Right lobe of liver (tissue), 6 donors: ENCODE data around the gene SUMF2. TPM values are rescaled to one million over a fixed set of nuclear protein-coding genes. Genes with fewer than 3 reads are reported as not detected.
A peak's percentile ranks its signal among the peaks of the same experiment; 100 is the strongest.
"Not testable (repeated sequence)": the region's sequence is repeated elsewhere in the genome, so short reads cannot be mapped to it uniquely, and the experiment has no call there.

Experiments used
- ATAC-seq, 4 donors: fragments of 200-7000 bp; cut with Tn5 transposase; one replicate each; pipeline ENCODE4 v1.9.1; 2020; ENCODE audit warnings: mild to moderate bottlenecking in 4 of 4, moderate library complexity in 4 of 4
- DNase-seq, 3 donors: peaks; one replicate each; pipeline ENCODE4 v3.0.0-alpha.2; 2020
- H3K27ac ChIP-seq, 3 donors: fragments of 200-600 bp; one replicate each; pipeline ENCODE4 v1.8.0; 2022
- H3K27me3 ChIP-seq, 2 donors: fragments of 200-600 bp; one replicate each; pipeline ENCODE4 v1.8.0; 2022
- H3K36me3 ChIP-seq, 4 donors: fragments of 200-600 bp; sonication (generic) in 1 of 4; one replicate each; pipeline versions ENCODE4 v1.5.1 to v1.8.0; 2017 to 2022; ENCODE audit warnings: control low read depth in 1 of 4
- H3K4me1 ChIP-seq, 4 donors: fragments of 200-600 bp; sonication (generic) in 1 of 4; one replicate each; pipeline versions ENCODE4 v1.5.1 to v1.8.0; 2017 to 2022; ENCODE audit warnings: control low read depth in 1 of 4
- H3K4me3 ChIP-seq, 3 donors: fragments of 200-600 bp; one replicate each; pipeline ENCODE4 v1.8.0; 2022
- H3K9me3 ChIP-seq, 4 donors: fragments of 200-600 bp; sonication (generic) in 1 of 4; one replicate each; pipeline versions ENCODE4 v1.5.1 to v1.8.0; 2017 to 2022; ENCODE audit warnings: control low read depth in 1 of 4
- CTCF ChIP-seq, 4 donors: fragments of 200-600 bp in 3 of 4; fragments of 450-650 bp in 1 of 4; IDR thresholded peaks; one replicate each; pipeline versions ENCODE4 v1.5.1 to v1.8.0; 2016 to 2022; ENCODE audit warnings: antibody characterized with exemption in 4 of 4, mild to moderate bottlenecking in 2 of 4
- POLR2A ChIP-seq: fragments of 450-650 bp; IDR thresholded peaks from one replicate; pipeline ENCODE4 v1.6.1; 2017; ENCODE audit warnings: antibody characterized with exemption, mild to moderate bottlenecking
- WGBS: methylation state at CpG from one replicate; pipeline ENCODE4 v1.1.6; 2018; ENCODE audit warnings: low coverage, low lambda C conversion rate; ENCODE audit not compliant: insufficient coverage; ENCODE audit errors: missing lambda C conversion rate; 5-methylcytosine and 5-hydroxymethylcytosine counted together
- intact Hi-C, 2 donors: fragments of 100-400 bp; cut with DNase I; formaldehyde crosslinking; loops; one replicate each; pipeline versions ENCODE4 v1.11.2 to v1.14.1; 2022
- total RNA-seq, 6 experiments: library from RNA; depleted of rRNA in 2 of 6; stranded (reverse); fragments of >200 nt in 2 of 6; fragmentation: NEBNext Ultra II Directional in 3 of 6; extraction: Animal tissue kit (Norgen Biotek cat#: 25700) in 3 of 6; gene quantifications; one replicate each; pipeline versions ENCODE4 v1.1.0 to v1.2.4, GENCODE V29; 2016 to 2023
- donor health status: DM: no; HTN: yes; CAD: no.
- donor health status: DM: no; HTN: no; CAD: no.
- donor health status: DM: no; HTN: no; CAD: no.
- donor health status: DM: no; HTN: yes; CAD: no.
- donor health status: DM: no; HTN: yes; CAD: no.

Gene SUMF2
- total RNA-seq, 6 experiments from 2014 or later, result 76.9 to 92.4 (median 86.5) TPM

GRCh38 chr7:56105508-56105907 is 41.4 kb downstream of the SUMF2 start:
- Histone ChIP-seq H3K4me1 (peaks cover 0 to 8% (median 3%) of the 10 kb centered on the region in 4 donors), H3K27me3 (no peaks in the 10 kb centered on the region), H3K27ac (peak overlapping the region; percentile 86 to 94 (median 89)), H3K4me3 (peak overlapping the region; percentile 70 to 87 (median 86)), H3K36me3 (peaks cover 12 to 39% (median 28%) of the 10 kb centered on the region in 4 donors), H3K9me3 (no peaks in the 10 kb centered on the region)
- DNase-seq (peak in 1 of 3 donors; percentile 19), ATAC-seq (peak in 2 of 4 donors; percentile 23 to 59)
- no peak for TF ChIP-seq CTCF (IDR thresholded peaks at IDR 0.05)
- no peak for TF ChIP-seq POLR2A
- intact Hi-C loops, result no loop called here
- WGBS, result 15% methylated on average over 6 of the region's 6 CpGs

DNA sequence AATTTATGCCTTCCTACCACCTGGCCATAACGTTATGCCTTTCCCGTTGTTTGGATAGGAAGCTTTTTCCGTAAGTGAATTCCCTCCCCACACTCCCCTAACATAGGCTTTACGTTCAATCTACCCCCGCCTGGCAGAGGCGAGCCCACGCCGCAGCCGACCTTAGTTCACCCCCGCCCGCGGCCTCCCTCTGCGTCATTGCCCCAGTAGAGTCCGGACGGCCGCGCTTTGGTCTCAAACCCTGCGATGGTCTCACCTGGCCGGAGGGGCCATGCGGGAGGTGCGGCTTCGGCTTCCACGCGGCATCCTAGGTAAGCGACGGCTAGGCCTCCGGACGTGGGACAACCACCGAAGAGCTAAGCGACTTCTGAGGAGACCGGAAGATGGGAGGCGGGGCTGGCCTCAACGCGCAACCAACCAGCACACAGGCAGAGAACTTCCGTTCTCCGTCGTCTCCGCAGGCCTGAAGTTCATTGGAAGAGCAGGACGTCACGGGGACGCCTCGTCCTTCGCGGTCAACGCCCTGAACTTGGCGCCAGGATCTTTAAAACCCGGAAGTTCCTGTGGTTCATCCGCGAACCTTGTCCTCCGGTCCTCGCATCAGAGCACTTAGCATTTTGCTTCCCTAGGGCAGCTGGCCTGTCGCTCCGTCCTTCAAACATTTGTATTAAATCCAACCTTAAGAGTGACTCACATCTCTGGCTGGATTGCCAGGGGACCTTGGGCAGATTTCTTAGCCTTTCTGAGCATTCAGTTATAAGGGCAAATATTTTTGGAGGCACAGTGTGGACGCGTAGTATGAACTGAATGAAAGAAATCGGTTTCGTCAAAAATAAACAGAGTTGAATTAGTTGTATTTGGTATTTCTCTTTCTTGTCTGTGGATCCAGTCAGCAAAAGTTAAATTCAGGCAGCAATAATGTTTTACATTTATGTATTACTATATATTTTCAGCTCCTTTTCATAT is 42.3 kb downstream of the SUMF2 start, which contains the start of gene CHCHD2:
Gene CHCHD2 (minus strand): TSS at position 369 of the 966 bp plus-strand sequence. CDS start 63 bp downstream, at position 306.
- H3K27ac ChIP-seq, result peak within 1 kb of the TSS; percentile 86 to 94 (median 89)
- H3K27me3 ChIP-seq, result no peaks in the 10 kb centered on the region
- H3K9me3 ChIP-seq, result no peaks in the 10 kb centered on the region
- intact Hi-C loops, result no loop called here
- peak; percentile 97 to 98 (median 98) for DNase-seq
- peak; percentile 99 to 100 (median 100) for ATAC-seq
- H3K36me3 ChIP-seq, result peaks cover 8 to 30% (median 21%) of the 10 kb centered on the region in 4 donors
- TF ChIP-seq CTCF (IDR thresholded peaks at IDR 0.05) (no peak), POLR2A (peak; percentile 92)
- 5% methylated on average over 34 of the region's 57 CpGs for WGBS
- H3K4me1 ChIP-seq, result peaks cover 0 to 8% (median 3%) of the 10 kb centered on the region in 4 donors
- H3K4me3 ChIP-seq, result peak within 1 kb of the TSS; percentile 70 to 87 (median 86)

DNA sequence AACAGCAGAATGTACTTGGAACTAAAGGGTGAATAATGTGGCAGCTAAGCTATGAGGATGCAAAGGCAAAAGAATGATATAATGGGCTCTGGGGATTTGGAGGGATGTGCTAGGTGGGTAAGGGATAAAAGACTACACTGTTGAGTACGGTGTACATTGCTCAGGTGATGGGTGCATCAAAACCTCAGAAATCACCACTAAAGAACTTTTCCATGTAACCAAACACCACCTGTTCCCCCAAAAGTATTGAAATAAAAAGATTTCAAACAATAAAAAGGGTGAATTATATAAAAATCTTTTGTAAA is 43.8 kb downstream of the SUMF2 start:
- intact Hi-C loops, result no loop called here
- no peaks in the 10 kb centered on the region for H3K9me3 ChIP-seq
- DNase-seq (no peak), ATAC-seq (no peak)
- no peak for TF ChIP-seq POLR2A
- TF ChIP-seq CTCF (IDR thresholded peaks at IDR 0.05), result no peak
- no peak overlapping the region for H3K27ac ChIP-seq
- 100% methylated on average over 1 of the region's 1 CpG for WGBS
- H3K4me1 ChIP-seq, result peaks cover 0 to 8% (median 3%) of the 10 kb centered on the region in 4 donors
- H3K4me3 ChIP-seq, result no peak overlapping the region
- H3K27me3 ChIP-seq, result no peaks in the 10 kb centered on the region
- peaks cover 2 to 15% (median 9%) of the 10 kb centered on the region in 4 donors for H3K36me3 ChIP-seq

- Histone ChIP-seq H3K4me3 (no peak overlapping the region), H3K36me3 (no peaks in the 10 kb centered on the region), H3K27me3 (no peaks in the 10 kb centered on the region), H3K27ac (no peak overlapping the region), H3K9me3 (no peaks in the 10 kb centered on the region), H3K4me1 (peaks cover 0 to under 1% (median 0%) of the 10 kb centered on the region in 4 donors)
- ATAC-seq, result no peak
- intact Hi-C loops, result no loop called here
- TF ChIP-seq CTCF (IDR thresholded peaks at IDR 0.05) (no peak), POLR2A (no peak)
- no peak for DNase-seq
- WGBS, result 89% methylated on average over 1 of the region's 1 CpG
Measured at GRCh38 chr7:56110611-56111010, 46.5 kb downstream of the SUMF2 start.

- H3K9me3 ChIP-seq, DNase-seq, H3K36me3 ChIP-seq, H3K27ac ChIP-seq, H3K27me3 ChIP-seq, H3K4me3 ChIP-seq, intact Hi-C loops, ATAC-seq, H3K4me1 ChIP-seq: not testable (repeated sequence)
- WGBS, result 82% methylated on average over 2 of the region's 3 CpGs
Measured at GRCh38 chr7:56112244-56112643, 48.2 kb downstream of the SUMF2 start.
